ENCODE results near the gene PDE3B. TPM values are rescaled to one million over a fixed set of nuclear protein-coding genes. Genes with fewer than 3 reads are reported as not detected.

Gene PDE3B
- total RNA-seq, 2 donors from 2014 or later = 21.1 to 23.4 TPM

GRCh38 chr11:14634813-14635212 lies 8.8 kb upstream of the PDE3B start:
- intact Hi-C loops (cut with DNase I) = no loop called here
- no peak overlapping the region for H3K4me3 ChIP-seq
- DNase-seq (ENCODE audit: low spot score) = no peak
- WGBS = 11% methylated on average over 1 of the region's 1 CpG
- no peaks in the 10 kb centered on the region for H3K9me3 ChIP-seq
- no peaks in the 10 kb centered on the region for H3K27me3 ChIP-seq (replicated peaks; ENCODE audit: insufficient read depth)
- peak overlapping the region in 1 of 2 donors; percentile 16 for H3K27ac ChIP-seq
- peaks cover 4% of the 10 kb centered on the region for H3K4me1 ChIP-seq (replicated peaks)
- TF ChIP-seq POLR2A (IDR thresholded peaks at IDR 0.05) (no peak), POLR2AphosphoS5 (IDR thresholded peaks at IDR 0.05) (peak; percentile 44), CTCF (IDR thresholded peaks at IDR 0.05) (no peak)
- no peaks in the 10 kb centered on the region for H3K36me3 ChIP-seq

- Histone ChIP-seq H3K4me3 (no peak overlapping the region), H3K27me3 (replicated peaks; ENCODE audit: insufficient read depth) (no peaks in the 10 kb centered on the region), H3K36me3 (no peaks in the 10 kb centered on the region), H3K4me1 (replicated peaks) (peaks cover 6% of the 10 kb centered on the region), H3K27ac (peak overlapping the region in 1 of 2 donors; percentile 16), H3K9me3 (no peaks in the 10 kb centered on the region)
- 55% methylated on average over 1 of the region's 1 CpG for WGBS
- intact Hi-C loops (cut with DNase I) = no loop called here
- TF ChIP-seq POLR2A (IDR thresholded peaks at IDR 0.05) (no peak), POLR2AphosphoS5 (IDR thresholded peaks at IDR 0.05) (no peak), CTCF (IDR thresholded peaks at IDR 0.05) (no peak)
- no peak for DNase-seq (ENCODE audit: low spot score)
Measured at GRCh38 chr11:14635546-14635945, 8.1 kb upstream of the PDE3B start.

- no peak for TF ChIP-seq POLR2A (IDR thresholded peaks at IDR 0.05)
- no peak for TF ChIP-seq CTCF (IDR thresholded peaks at IDR 0.05)
- TF ChIP-seq POLR2AphosphoS5 (IDR thresholded peaks at IDR 0.05) = no peak
- Histone ChIP-seq H3K36me3 (no peaks in the 10 kb centered on the region), H3K4me3 (no peak overlapping the region), H3K27me3 (replicated peaks; ENCODE audit: insufficient read depth) (no peaks in the 10 kb centered on the region), H3K9me3 (no peaks in the 10 kb centered on the region), H3K4me1 (replicated peaks) (peaks cover 6% of the 10 kb centered on the region), H3K27ac (no peak overlapping the region)
- intact Hi-C loops (cut with DNase I) = no loop called here
- DNase-seq (ENCODE audit: low spot score) = no peak
- WGBS = 71% methylated on average over 1 of the region's 1 CpG
Measured at GRCh38 chr11:14636119-14636518, 7.5 kb upstream of the PDE3B start.

GRCh38 chr11:14637868-14638409 lies 5.7 kb upstream of the PDE3B start:
- peaks cover 6% of the 10 kb centered on the region for H3K4me1 ChIP-seq (replicated peaks)
- H3K9me3 ChIP-seq = no peaks in the 10 kb centered on the region
- DNase-seq (ENCODE audit: low spot score) = no peak
- no peaks in the 10 kb centered on the region for H3K36me3 ChIP-seq
- no peak for TF ChIP-seq CTCF (IDR thresholded peaks at IDR 0.05)
- TF ChIP-seq POLR2AphosphoS5 (IDR thresholded peaks at IDR 0.05) = no peak
- no peak for TF ChIP-seq POLR2A (IDR thresholded peaks at IDR 0.05)
- no peak overlapping the region for H3K4me3 ChIP-seq
- H3K27ac ChIP-seq = no peak overlapping the region
- H3K27me3 ChIP-seq (replicated peaks; ENCODE audit: insufficient read depth) = no peaks in the 10 kb centered on the region
- WGBS = 89% methylated on average over 5 of the region's 5 CpGs
- intact Hi-C loops (cut with DNase I) = no loop called here

GRCh38 chr11:14638561-14638960 lies 5.0 kb upstream of the PDE3B start:
- H3K36me3 ChIP-seq = no peaks in the 10 kb centered on the region
- H3K27me3 ChIP-seq (replicated peaks; ENCODE audit: insufficient read depth) = no peaks in the 10 kb centered on the region
- H3K27ac ChIP-seq = no peak overlapping the region
- H3K4me3 ChIP-seq = no peak overlapping the region
- TF ChIP-seq POLR2A (IDR thresholded peaks at IDR 0.05) = no peak
- no peak for TF ChIP-seq CTCF (IDR thresholded peaks at IDR 0.05)
- no peak for TF ChIP-seq POLR2AphosphoS5 (IDR thresholded peaks at IDR 0.05)
- DNase-seq (ENCODE audit: low spot score) = no peak
- intact Hi-C loops (cut with DNase I) = no loop called here
- H3K4me1 ChIP-seq (replicated peaks) = peaks cover 6% of the 10 kb centered on the region
- 36% methylated on average over 3 of the region's 4 CpGs for WGBS
- no peaks in the 10 kb centered on the region for H3K9me3 ChIP-seq

All from prostate gland (tissue), 2 donors.